Measurements from ENCODE around the gene OSBPL8. TPM values are rescaled to one million over a fixed set of nuclear protein-coding genes. Genes with fewer than 3 reads are reported as not detected.

The OSBPL8 gene
- total RNA-seq, 4 donors from 2014 or later: 15.5 to 241 (median 29.4) TPM

GRCh38 chr12:76535170-76535569, 24.4 kb downstream of the OSBPL8 start:
- H3K27me3 ChIP-seq: peaks cover 45% of the 10 kb centered on the region
- H3K9me3 ChIP-seq: no peaks in the 10 kb centered on the region
- H3K4me3 ChIP-seq: no peak overlapping the region
- TF ChIP-seq CTCF (IDR thresholded peaks at IDR 0.05): no peak
- no peak for TF ChIP-seq POLR2A (IDR thresholded peaks at IDR 0.05)
- no peak for TF ChIP-seq POLR2AphosphoS5 (IDR thresholded peaks at IDR 0.05)
- no peak for TF ChIP-seq EP300 (IDR thresholded peaks at IDR 0.05; ENCODE audit: low read depth)
- H3K36me3 ChIP-seq: no peaks in the 10 kb centered on the region
- H3K27ac ChIP-seq: no peak overlapping the region
- peaks cover 0 to 11% (median 6%) of the 10 kb centered on the region in 4 donors for H3K4me1 ChIP-seq
- DNase-seq: no peak
- 92 to 100% methylated on average over 2 of the region's 2 CpGs for WGBS, 2 donors (ENCODE audit: low coverage in 1 of 2)
- intact Hi-C loops (cut with DNase I; ENCODE audit: low total_unique reads): no loop called here
- in situ Hi-C loops (cut with MboI; ENCODE audit: low pct_ligation_motif_present in 1 of 4, low pct_unique_long_range_greater_than_20kb in 1 of 4, low sequenced_read_pairs in 3 of 4): no loop called here

GRCh38 chr12:76533331-76533730, 26.2 kb downstream of the OSBPL8 start:
- intact Hi-C loops (cut with DNase I; ENCODE audit: low total_unique reads): no loop called here
- in situ Hi-C loops (cut with MboI; ENCODE audit: low pct_ligation_motif_present in 1 of 4, low pct_unique_long_range_greater_than_20kb in 1 of 4, low sequenced_read_pairs in 3 of 4): no loop called here
- Histone ChIP-seq H3K9me3 (no peaks in the 10 kb centered on the region), H3K27ac (no peak overlapping the region), H3K27me3 (peaks cover 49% of the 10 kb centered on the region), H3K4me3 (no peak overlapping the region), H3K4me1 (peaks cover 0 to 23% (median 11%) of the 10 kb centered on the region in 4 donors), H3K36me3 (no peaks in the 10 kb centered on the region)
- TF ChIP-seq POLR2A (IDR thresholded peaks at IDR 0.05) (no peak), EP300 (IDR thresholded peaks at IDR 0.05; ENCODE audit: low read depth) (no peak), POLR2AphosphoS5 (IDR thresholded peaks at IDR 0.05) (no peak), CTCF (IDR thresholded peaks at IDR 0.05) (no peak)
- DNase-seq: no peak
- 79 to 93% methylated on average over 5 of the region's 5 CpGs for WGBS, 2 donors (ENCODE audit: low coverage in 1 of 2)

- in situ Hi-C loops (cut with MboI; ENCODE audit: low pct_ligation_motif_present in 1 of 4, low pct_unique_long_range_greater_than_20kb in 1 of 4, low sequenced_read_pairs in 3 of 4): no loop called here
- no peak overlapping the region for H3K4me3 ChIP-seq
- intact Hi-C loops (cut with DNase I; ENCODE audit: low total_unique reads): no loop called here
- TF ChIP-seq CTCF (IDR thresholded peaks at IDR 0.05): no peak
- TF ChIP-seq EP300 (IDR thresholded peaks at IDR 0.05; ENCODE audit: low read depth): no peak
- TF ChIP-seq POLR2A (IDR thresholded peaks at IDR 0.05): no peak
- no peak for TF ChIP-seq POLR2AphosphoS5 (IDR thresholded peaks at IDR 0.05)
- no peak for DNase-seq
- no peaks in the 10 kb centered on the region for H3K9me3 ChIP-seq
- H3K36me3 ChIP-seq: no peaks in the 10 kb centered on the region
- no peak overlapping the region for H3K27ac ChIP-seq
- peaks cover 55% of the 10 kb centered on the region for H3K27me3 ChIP-seq
- 94 to 96% methylated on average over 3 to 4 of the region's 4 CpGs for WGBS, 2 donors (ENCODE audit: low coverage in 1 of 2)
- peaks cover 0 to 23% (median 10%) of the 10 kb centered on the region in 4 donors for H3K4me1 ChIP-seq
Measured at GRCh38 chr12:76532520-76532919, 27.1 kb downstream of the OSBPL8 start.

GRCh38 chr12:76531056-76531455, 28.5 kb downstream of the OSBPL8 start:
- DNase-seq: no peak
- Histone ChIP-seq H3K36me3 (no peaks in the 10 kb centered on the region), H3K9me3 (no peaks in the 10 kb centered on the region), H3K27ac (peak overlapping the region; percentile 37 to 56 (median 44)), H3K27me3 (peaks cover 53% of the 10 kb centered on the region), H3K4me1 (peaks cover 0 to 23% (median 9%) of the 10 kb centered on the region in 4 donors), H3K4me3 (no peak overlapping the region)
- in situ Hi-C loops (cut with MboI; ENCODE audit: low pct_ligation_motif_present in 1 of 4, low pct_unique_long_range_greater_than_20kb in 1 of 4, low sequenced_read_pairs in 3 of 4): no loop called here
- intact Hi-C loops (cut with DNase I; ENCODE audit: low total_unique reads): no loop called here
- TF ChIP-seq POLR2AphosphoS5 (IDR thresholded peaks at IDR 0.05) (no peak), CTCF (IDR thresholded peaks at IDR 0.05) (no peak), POLR2A (IDR thresholded peaks at IDR 0.05) (no peak), EP300 (IDR thresholded peaks at IDR 0.05; ENCODE audit: low read depth) (no peak)

All from transverse colon (tissue), 4 donors.